ENCODE results near the gene NTM. TPM values are rescaled to one million over a fixed set of nuclear protein-coding genes. Genes with fewer than 3 reads are reported as not detected.

The NTM gene
- polyA plus RNA-seq, 5 donors: 14.0 to 30.1 (median 23.9) TPM

- no peak for DNase-seq
Observed at GRCh38 chr11:131598305-131598704, 227.9 kb downstream of the NTM start.

GRCh38 chr11:131599285-131599684 is 228.9 kb downstream of the NTM start:
- no peak for DNase-seq

GRCh38 chr11:131600628-131601027 is 230.2 kb downstream of the NTM start:
- no peak for DNase-seq

- no peak for DNase-seq
Observed at GRCh38 chr11:131601586-131601985, 231.2 kb downstream of the NTM start.

- no peak for DNase-seq
Observed at GRCh38 chr11:131602431-131602830, 232.0 kb downstream of the NTM start.

GRCh38 chr11:131606811-131607335 is 236.5 kb downstream of the NTM start:
- no peak for DNase-seq

- no peak for DNase-seq
Observed at GRCh38 chr11:131609337-131609736, 238.9 kb downstream of the NTM start.

- DNase-seq: no peak
Observed at GRCh38 chr11:131609921-131610320, 239.5 kb downstream of the NTM start.

GRCh38 chr11:131611322-131611721 is 240.9 kb downstream of the NTM start:
- DNase-seq: no peak

GRCh38 chr11:131612533-131612932 is 242.1 kb downstream of the NTM start:
- no peak for DNase-seq

- no peak for DNase-seq
Observed at GRCh38 chr11:131614631-131615030, 244.2 kb downstream of the NTM start.

- no peak for DNase-seq
Observed at GRCh38 chr11:131615611-131616010, 245.2 kb downstream of the NTM start.

- no peak for DNase-seq
Observed at GRCh38 chr11:131616481-131617140, 246.2 kb downstream of the NTM start.

GRCh38 chr11:131618201-131618600 is 247.8 kb downstream of the NTM start:
- no peak for DNase-seq

- no peak for DNase-seq
Observed at GRCh38 chr11:131622193-131622592, 251.8 kb downstream of the NTM start.

- no peak for DNase-seq
Observed at GRCh38 chr11:131624531-131624930, 254.1 kb downstream of the NTM start.

GRCh38 chr11:131626788-131627187 is 256.4 kb downstream of the NTM start:
- no peak for DNase-seq

- DNase-seq: no peak
Observed at GRCh38 chr11:131628739-131629138, 258.3 kb downstream of the NTM start.

GRCh38 chr11:131629925-131630540 is 259.6 kb downstream of the NTM start:
- DNase-seq: no peak

GRCh38 chr11:131632971-131633370 is 262.6 kb downstream of the NTM start:
- no peak for DNase-seq

GRCh38 chr11:131633921-131634715 is 263.7 kb downstream of the NTM start:
- DNase-seq: no peak

GRCh38 chr11:131637469-131638175 is 267.2 kb downstream of the NTM start:
- no peak for DNase-seq

Data from right lung (tissue), 5 donors.